Left lobe of liver (tissue), 2 donors: ENCODE data around the gene RNU5D-1. TPM values are rescaled to one million over a fixed set of nuclear protein-coding genes. Genes with fewer than 3 reads are reported as not detected.
"Not testable (repeated sequence)": the region's sequence is repeated elsewhere in the genome, so short reads cannot be mapped to it uniquely, and the experiment has no call there.

Experiments
- ATAC-seq: fragments of 200-7000 bp; cut with Tn5 transposase; one replicate; pipeline ENCODE4 v1.9.1; 2020; ENCODE audit warnings: mild to moderate bottlenecking, moderate library complexity
- DNase-seq: peaks from one replicate; pipeline ENCODE4 v3.0.0-alpha.2; 2020; ENCODE audit warnings: low spot score
- total RNA-seq: library from RNA; stranded (reverse); gene quantifications from one replicate; pipeline ENCODE4 v1.2.1, GENCODE V29; 2021
- donor health status: DM: no; HTN: no; CAD: no; lungs with moderate emphysema.
- donor health status: DM: no; HTN: yes; CAD: no.

RNU5D-1 gene
- not detected for total RNA-seq

- DNase-seq (peak; percentile 94), ATAC-seq (peak; percentile 92)
These were observed at the start of gene RNU5D-1 for GRCh38 chr1:44730741-44731512. TSS of gene RNU5D-1 (minus strand) at chr1:44731170.

- ATAC-seq (no peak), DNase-seq (no peak)
These were observed 49.7 kb upstream of the RNU5D-1 start for GRCh38 chr1:44780583-44781121.

- no peak for DNase-seq
- no peak for ATAC-seq
These were observed 48.0 kb upstream of the RNU5D-1 start for GRCh38 chr1:44778705-44779576.

GRCh38 chr1:44777969-44778635 lies 47.1 kb upstream of the RNU5D-1 start:
- no peak for DNase-seq
- no peak for ATAC-seq

GRCh38 chr1:44777547-44777946 lies 46.6 kb upstream of the RNU5D-1 start:
- ATAC-seq (no peak), DNase-seq (no peak)

- no peak for ATAC-seq
- DNase-seq, result no peak
These were observed 45.7 kb upstream of the RNU5D-1 start for GRCh38 chr1:44776730-44777068.

- DNase-seq, result no peak
- ATAC-seq, result no peak
These were observed 45.2 kb upstream of the RNU5D-1 start for GRCh38 chr1:44775930-44776729.

GRCh38 chr1:44775078-44775929 lies 44.3 kb upstream of the RNU5D-1 start, which contains the start of gene RPS8:
TSS of gene RPS8 (plus strand) at chr1:44775540. CDS start at chr1:44775597, 57 bp downstream.
- DNase-seq (peak; percentile 93), ATAC-seq (peak; percentile 96)

GRCh38 chr1:44766421-44766820 lies 35.5 kb upstream of the RNU5D-1 start:
- not testable (repeated sequence) for DNase-seq, ATAC-seq

GRCh38 chr1:44760876-44761275 lies 29.9 kb upstream of the RNU5D-1 start:
- ATAC-seq, result no peak

GRCh38 chr1:44759077-44759476 lies 28.1 kb upstream of the RNU5D-1 start:
- no peak for ATAC-seq
- no peak for DNase-seq

More at GRCh38 chr1:44760876-44761275, 29.9 kb upstream of the RNU5D-1 start:
- DNase-seq, result no peak

- no peak for ATAC-seq
- no peak for DNase-seq
These were observed 26.4 kb upstream of the RNU5D-1 start for GRCh38 chr1:44757420-44757819.

GRCh38 chr1:44747878-44748277 lies 16.9 kb upstream of the RNU5D-1 start:
- ATAC-seq (no peak), DNase-seq (no peak)

GRCh38 chr1:44743211-44743610 lies 12.2 kb upstream of the RNU5D-1 start:
- no peak for ATAC-seq
- DNase-seq, result no peak

- DNase-seq (no peak), ATAC-seq (no peak)
These were observed 9.2 kb upstream of the RNU5D-1 start for GRCh38 chr1:44740179-44740617.

GRCh38 chr1:44739307-44740178 lies 8.6 kb upstream of the RNU5D-1 start, which contains the start of gene KIF2C:
TSS of gene KIF2C (plus strand) at chr1:44739837. CDS start at chr1:44739933, 96 bp downstream.
- DNase-seq (peak; percentile 96), ATAC-seq (peak; percentile 100)

GRCh38 chr1:44738953-44739306 lies 8.0 kb upstream of the RNU5D-1 start:
- DNase-seq, ATAC-seq: not testable (repeated sequence)

- no peak for DNase-seq
- ATAC-seq, result no peak
These were observed 5.0 kb upstream of the RNU5D-1 start for GRCh38 chr1:44735992-44736391.
